Hepatic stellate cell (primary cell): ENCODE measurements around the gene ANKS4B.
"Not testable (repeated sequence)": the region's sequence is repeated elsewhere in the genome, so short reads cannot be mapped to it uniquely, and the experiment has no call there.

Experiments
- DNase-seq: peaks from one replicate; pipeline ENCODE4 v3.0.0; 2011; ENCODE audit warnings: low spot score

The ANKS4B gene

DNA sequence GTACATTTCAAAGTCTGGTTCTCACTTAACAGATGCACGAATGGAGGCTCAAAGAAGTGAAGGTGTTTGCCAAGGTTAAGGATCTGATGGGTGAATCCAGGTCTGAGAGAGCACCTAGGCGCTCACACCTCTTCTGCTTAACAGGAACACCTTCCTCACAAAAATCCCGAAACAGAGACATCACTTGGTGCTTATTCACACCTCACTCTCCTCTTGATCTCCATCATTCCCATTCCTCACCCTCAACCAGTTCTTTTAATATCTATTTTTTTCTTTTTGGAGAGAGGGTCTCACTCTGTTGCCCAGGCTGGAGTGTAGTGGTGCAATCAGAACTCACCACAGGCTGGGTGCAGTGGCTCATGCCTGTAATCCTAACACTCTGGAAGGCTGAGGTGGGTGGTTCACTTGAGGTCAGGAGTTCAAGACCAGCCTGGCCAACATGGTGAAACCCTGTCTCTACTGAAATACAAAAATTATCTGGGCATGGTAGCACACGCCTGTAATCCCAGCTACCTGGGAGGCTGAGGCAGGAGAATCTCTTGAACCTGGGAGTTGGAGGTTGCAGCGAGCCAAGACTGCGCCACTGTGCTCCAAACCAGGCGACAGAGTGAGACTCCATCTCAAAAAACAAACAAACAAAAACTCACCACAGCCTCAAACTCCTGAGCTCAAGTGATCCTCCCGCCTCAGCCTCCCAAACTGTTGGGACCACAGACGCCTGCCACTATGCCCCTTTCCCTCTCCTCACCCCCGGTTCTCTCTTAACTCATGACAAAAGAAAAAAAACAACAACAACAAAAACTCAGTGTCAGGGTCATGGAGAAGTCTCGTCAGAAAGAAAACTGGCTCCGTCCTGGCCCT lies 29.5 kb downstream of the ANKS4B start:
- no peak for DNase-seq

DNA sequence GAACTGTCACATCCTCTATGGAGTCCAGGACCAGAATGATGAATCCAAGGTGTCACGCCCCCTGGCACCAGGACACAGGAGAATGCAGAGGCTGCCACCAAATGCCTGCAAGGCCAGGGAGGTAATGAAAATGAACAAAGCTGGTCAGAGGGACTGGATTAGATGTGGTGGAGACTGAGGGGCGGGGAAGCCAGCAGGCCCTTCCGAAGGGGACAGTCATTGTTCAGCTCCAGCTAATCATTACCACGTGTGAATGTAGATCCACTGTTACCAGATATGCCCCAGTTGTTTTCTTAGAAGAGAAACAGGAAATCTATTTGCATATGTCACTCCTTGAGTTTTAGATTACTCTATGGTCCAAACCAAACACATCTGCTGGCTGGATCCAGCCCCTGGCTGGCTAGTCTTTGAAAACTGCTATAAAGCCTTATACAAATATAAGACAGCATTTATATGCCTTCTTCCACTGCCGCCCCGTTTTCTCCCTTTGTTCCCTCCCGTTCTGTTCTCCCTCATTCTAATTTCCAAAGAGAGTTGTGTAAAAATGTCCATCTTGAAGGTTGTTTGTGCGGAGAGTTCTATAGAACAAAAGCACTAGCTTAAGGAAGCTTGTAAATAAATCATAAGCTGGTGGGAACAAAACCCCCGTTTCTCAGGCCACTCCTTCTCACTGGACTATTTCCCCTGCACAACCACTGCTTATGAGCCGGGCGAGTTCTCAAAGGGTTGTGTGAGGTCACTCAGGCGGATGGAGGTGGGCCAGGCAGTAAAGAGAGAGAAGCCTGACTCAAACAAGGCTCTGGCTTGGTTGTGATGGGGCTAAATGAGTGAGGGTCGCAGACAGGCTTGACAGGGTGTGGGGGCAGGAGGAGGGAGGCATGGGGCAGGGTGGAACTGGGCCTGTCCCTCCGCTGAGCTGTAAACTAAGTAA lies 30.4 kb downstream of the ANKS4B start:
- DNase-seq = no peak

GRCh38 chr16:21264571-21265036 lies 31.1 kb downstream of the ANKS4B start:
- no peak for DNase-seq

- DNase-seq = no peak
These were observed 31.8 kb downstream of the ANKS4B start for GRCh38 chr16:21265104-21265837.

DNA sequence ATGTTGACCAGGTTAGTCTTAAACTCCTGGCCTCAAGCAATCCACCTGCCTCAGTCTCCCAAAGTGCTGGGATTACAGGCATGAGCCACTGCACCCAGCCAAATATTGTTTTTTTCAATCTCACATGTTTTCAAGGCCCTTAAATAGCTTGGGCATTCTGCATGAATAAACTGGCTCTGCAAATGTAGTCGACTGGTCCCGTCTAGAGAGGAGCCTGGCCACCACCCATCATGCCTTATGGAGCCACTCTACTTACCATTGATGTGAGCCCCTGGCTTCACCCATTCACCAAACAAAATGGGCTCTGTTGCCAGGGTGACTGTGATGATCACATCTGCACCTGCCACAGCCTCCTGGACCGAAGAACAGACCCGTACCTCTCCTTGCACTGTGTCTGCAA lies 33.8 kb downstream of the ANKS4B start:
- no peak for DNase-seq

DNA sequence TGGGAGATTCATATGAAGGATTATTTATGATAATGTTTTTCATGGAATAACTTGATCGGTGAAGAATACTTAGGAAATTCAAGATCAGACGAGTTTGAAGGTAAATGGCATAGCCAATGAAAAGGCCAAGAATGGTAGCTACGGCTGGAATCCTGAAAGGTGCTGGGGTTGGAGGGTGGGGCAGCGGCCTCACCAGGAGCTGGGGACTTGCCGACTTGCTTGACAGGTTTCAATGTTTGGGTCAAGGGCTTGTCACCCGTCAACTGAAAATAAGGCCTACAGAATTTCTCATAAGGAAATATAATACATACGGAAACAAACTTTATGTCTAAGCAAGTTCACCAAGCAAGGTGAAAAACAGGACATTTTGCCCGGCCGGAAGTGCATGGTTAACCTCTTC lies 34.7 kb downstream of the ANKS4B start:
- no peak for DNase-seq

DNA sequence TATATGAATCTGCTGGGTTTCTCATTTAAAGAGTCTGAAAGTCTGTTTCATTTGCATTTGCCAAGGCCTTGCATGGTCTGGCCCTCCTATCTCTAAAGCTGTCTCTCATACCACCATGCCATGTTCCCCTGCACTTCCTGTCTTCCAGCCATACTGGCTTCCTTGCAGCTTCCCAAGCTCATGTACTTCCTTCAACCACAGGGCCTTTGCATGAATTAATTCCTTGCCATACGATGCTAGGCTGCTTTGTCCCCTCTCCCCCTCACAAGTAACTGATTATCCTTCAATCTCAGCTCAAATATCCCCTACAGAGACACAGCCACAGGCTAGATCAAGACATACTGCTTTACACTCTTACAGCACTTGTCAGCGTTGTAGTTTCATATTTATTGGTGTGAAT lies 38.8 kb downstream of the ANKS4B start:
- no peak for DNase-seq

DNA sequence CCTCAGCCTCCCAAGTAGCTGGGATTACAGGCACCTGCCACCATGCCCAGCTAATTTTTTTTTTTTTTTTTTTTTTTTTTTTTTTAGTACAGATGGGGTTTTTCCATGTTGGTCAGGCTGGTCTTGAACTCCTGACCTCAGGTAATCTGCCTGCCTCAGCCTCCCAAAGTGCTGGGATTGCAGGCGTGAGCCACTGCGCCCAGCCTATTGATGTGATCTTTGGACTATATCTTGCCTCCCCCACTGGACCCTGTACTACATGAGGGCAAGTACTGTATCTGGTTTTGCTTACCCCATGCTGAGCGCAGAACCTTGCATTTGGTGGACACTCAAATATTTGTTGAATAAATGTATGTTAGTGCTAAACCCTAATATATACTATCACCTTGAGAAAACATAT lies 39.3 kb downstream of the ANKS4B start:
- not testable (repeated sequence) for DNase-seq

- no peak for DNase-seq
These were observed 40.8 kb downstream of the ANKS4B start for GRCh38 chr16:21274172-21274726.

GRCh38 chr16:21275529-21275928 lies 42.0 kb downstream of the ANKS4B start:
- no peak for DNase-seq

DNA sequence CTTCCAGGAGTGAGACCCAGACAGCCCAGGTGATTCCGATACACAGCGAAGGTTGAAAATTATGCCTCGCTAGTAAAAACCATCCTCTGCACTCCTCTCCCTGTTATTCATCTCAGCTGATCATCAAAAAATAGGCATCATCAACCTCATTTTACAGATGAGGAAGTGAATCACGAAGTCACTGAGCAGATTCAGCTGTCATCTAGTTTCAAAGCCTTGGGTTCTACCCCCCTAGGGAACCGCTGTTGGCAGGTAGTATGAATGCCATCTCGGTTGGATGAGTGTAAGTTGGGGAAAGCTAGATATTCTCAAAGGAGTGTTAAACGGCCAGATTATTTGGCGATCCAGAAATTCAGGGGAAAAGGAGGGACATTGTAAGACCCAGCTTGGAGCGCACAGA lies 42.6 kb downstream of the ANKS4B start:
- DNase-seq = no peak

- DNase-seq = no peak
These were observed 43.8 kb downstream of the ANKS4B start for GRCh38 chr16:21277045-21277926.

DNA sequence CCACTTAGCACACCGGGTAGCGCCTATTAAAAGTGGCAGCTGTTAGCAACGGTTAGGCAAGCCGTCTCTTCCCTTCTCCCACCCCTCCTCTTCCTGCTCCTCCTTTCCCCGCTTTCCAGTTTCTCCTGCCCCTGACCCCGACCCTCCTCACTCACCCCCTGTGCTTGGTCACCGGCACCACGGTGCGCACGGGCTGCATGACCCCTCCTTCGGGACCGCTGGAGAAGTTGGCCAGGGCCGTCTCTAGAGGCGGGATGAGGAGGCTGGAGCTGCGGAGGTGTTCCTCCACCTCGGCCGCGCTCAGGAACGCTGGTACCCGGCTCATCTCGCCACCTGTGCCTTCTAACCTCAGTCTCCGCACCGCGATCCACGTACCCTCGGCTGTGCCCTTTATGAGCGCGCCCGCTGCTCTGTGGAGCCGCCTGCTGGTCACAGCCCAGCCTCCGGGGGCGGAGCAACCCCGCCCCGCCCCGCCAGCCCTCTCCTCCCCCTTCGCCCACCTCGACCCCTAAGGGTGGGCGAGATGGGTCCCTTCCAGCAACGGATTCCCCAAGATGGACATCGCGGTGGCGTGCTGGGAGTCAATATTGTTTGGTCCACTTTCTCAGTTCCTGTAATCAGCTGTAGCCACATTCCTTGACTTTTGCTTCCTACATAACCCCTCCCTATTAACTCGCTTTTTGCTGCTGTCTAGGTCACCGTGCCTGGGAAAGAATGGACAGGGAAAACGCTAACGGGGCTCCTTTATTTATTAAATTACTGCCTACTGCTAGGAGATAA lies 44.6 kb downstream of the ANKS4B start, which contains the start of gene CRYM:
CRYM (minus strand) TSS at position 364 of the 780 bp plus-strand sequence; CDS start at position 325, 39 bp downstream.
- peak; percentile 51 for DNase-seq

DNA sequence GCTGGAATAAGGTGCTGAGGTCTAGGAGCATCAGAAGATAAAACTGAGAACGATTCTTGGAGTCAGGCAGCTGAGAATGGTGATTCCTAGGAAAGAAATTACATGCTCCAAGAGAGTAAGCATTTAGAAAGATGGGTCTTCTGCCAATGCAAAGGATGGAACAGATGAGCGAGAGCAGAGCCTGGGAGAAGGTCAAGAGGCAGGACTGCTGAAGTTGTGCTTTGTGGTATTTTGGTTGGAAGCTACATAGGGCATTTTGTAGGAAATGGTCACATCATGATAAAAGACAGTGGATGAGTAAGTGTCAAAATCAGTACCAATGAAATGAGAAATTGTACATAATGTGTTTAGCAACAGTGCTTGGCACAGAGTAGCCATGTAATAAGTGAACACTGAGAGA lies 46.0 kb downstream of the ANKS4B start:
- DNase-seq = no peak

- DNase-seq = no peak
These were observed 48.3 kb downstream of the ANKS4B start for GRCh38 chr16:21281698-21282389.

DNA sequence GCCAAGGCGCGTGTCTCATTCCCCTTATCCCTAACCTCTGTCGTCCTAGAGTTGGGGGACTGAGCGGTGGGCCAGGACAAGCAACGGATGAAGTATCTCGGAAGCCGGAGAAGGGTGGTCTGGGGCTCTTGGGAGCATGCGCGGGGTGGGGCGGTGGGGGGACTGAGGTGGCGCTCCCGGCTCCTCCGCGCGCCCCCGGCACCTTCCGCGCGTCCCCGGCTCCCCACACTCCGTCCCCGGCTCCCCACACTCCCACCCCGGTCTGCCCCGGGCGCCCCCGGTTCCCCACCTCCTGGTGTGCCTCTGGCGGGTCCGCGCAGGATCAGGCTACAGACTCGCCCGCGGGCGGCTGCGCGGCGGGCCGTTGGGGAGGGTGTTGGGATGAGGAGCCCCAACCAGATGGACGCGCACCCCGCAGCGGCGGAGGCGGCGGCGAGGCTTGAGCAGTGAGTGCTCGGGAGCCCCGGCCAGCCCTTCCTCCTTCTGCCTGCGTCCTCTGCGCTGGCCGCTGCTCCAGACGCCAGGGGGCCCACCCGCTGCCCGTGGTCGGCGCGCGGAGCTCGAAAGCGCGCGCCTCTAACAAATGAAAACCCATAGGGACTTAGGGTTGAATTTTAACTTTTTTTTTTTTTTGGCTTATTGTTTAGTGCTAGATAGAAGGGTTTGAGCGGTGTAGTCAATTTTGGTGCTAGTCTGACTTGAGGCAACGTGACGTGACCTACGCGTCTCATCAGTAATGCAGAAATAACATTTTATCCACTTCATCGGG lies 50.2 kb downstream of the ANKS4B start:
- DNase-seq = no peak

GRCh38 chr16:21284414-21284813 lies 50.9 kb downstream of the ANKS4B start:
- no peak for DNase-seq

GRCh38 chr16:21285314-21285713 lies 51.8 kb downstream of the ANKS4B start:
- no peak for DNase-seq
